A549 treated with DMSO at 1 μM for 4 hours (cell line): Measurements from ENCODE around the gene MNS1. TPM values are rescaled to one million over a fixed set of nuclear protein-coding genes. Genes with fewer than 3 reads are reported as not detected.

ENCODE experiments used
- total RNA-seq: library from RNA; stranded (reverse); fragments of 200-300 nt; extraction: Qiagen RNA extraction; gene quantifications from 5 replicates; pipeline ENCODE4 v1.2.3, GENCODE V29; 2022; ENCODE audit warnings: low read depth

Gene MNS1, protein sequence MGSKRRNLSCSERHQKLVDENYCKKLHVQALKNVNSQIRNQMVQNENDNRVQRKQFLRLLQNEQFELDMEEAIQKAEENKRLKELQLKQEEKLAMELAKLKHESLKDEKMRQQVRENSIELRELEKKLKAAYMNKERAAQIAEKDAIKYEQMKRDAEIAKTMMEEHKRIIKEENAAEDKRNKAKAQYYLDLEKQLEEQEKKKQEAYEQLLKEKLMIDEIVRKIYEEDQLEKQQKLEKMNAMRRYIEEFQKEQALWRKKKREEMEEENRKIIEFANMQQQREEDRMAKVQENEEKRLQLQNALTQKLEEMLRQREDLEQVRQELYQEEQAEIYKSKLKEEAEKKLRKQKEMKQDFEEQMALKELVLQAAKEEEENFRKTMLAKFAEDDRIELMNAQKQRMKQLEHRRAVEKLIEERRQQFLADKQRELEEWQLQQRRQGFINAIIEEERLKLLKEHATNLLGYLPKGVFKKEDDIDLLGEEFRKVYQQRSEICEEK
- 2.7 to 4.1 TPM (median 3.4 TPM) in 5 replicates for total RNA-seq

DNA sequence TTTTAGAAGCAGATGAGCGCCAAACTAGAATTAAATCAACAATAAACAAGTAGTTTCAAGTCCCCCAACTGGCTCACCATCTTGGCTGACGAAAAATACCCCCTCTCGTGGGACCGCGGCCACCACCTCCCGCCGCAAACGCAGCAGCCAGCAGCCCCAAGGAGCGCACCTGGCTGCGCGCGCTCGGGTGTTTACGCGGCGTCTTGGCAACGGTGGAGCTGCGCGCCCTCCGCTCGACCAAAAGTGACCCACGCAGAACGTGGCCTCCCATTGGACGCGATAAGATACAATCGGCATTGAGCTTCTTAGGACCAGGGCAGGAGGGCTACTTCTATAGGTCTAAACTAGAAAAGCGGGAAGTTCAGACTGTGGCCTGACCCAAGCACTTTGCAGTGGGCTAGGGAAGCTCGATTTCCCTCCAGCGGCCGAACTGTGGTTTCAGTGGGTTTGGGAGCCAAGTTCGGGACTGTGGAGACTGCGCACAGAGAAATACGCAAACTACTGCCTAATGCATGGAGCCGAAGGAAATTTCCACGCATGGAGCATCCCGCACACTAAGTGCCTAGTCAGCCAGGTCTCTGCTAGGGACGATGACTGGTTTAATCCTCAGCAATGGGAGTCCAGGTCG lies at the start of gene MNS1:
Gene MNS1 (minus strand): TSS at position 245 of the 628 bp plus-strand sequence. CDS start 165 bp downstream, at position 80.

Other genes with a start within 250 kb of the MNS1 start
- 11.6 to 17.2 TPM (median 16.4 TPM) in 5 replicates for gene RFX7, start 221.3 kb downstream of the MNS1 start, total RNA-seq
- 4.1 to 6.3 TPM (median 5.2 TPM) in 5 replicates for gene TEX9, start 99.7 kb downstream of the MNS1 start, total RNA-seq